ENCODE measurements around the gene POU2F1.

POU2F1 gene

GRCh38 chr1:167247754-167248153, 27.1 kb downstream of the POU2F1 start:
- Histone ChIP-seq H3K36me3 (ENCODE audit: control insufficient read depth, insufficient read depth, low read length) (no peaks in the 10 kb centered on the region), H3K27me3 (replicated peaks; ENCODE audit: control insufficient read depth, insufficient read depth, low read length) (no peaks in the 10 kb centered on the region), H3K4me3 (replicated peaks; ENCODE audit: low read depth, low read length) (no peak overlapping the region; the same call in 1 of the 2 replicates)
- DNase-seq (ENCODE audit: extremely low read depth, insufficient read length), result no peak
- no peak for TF ChIP-seq CTCF (IDR thresholded peaks at IDR 0.05; ENCODE audit: insufficient read depth, low read length, poor library complexity, severe bottlenecking)

- no peak for DNase-seq (ENCODE audit: extremely low read depth, insufficient read length)
- Histone ChIP-seq H3K27me3 (replicated peaks; ENCODE audit: control insufficient read depth, insufficient read depth, low read length) (no peaks in the 10 kb centered on the region), H3K36me3 (ENCODE audit: control insufficient read depth, insufficient read depth, low read length) (no peaks in the 10 kb centered on the region), H3K4me3 (replicated peaks; ENCODE audit: low read depth, low read length) (no peak overlapping the region)
- TF ChIP-seq CTCF (IDR thresholded peaks at IDR 0.05; ENCODE audit: insufficient read depth, low read length, poor library complexity, severe bottlenecking), result no peak
Measured at GRCh38 chr1:167248707-167249642, 28.3 kb downstream of the POU2F1 start.

GRCh38 chr1:167249702-167250101, 29.0 kb downstream of the POU2F1 start:
- no peaks in the 10 kb centered on the region for H3K36me3 ChIP-seq (ENCODE audit: control insufficient read depth, insufficient read depth, low read length)
- H3K27me3 ChIP-seq (replicated peaks; ENCODE audit: control insufficient read depth, insufficient read depth, low read length), result no peaks in the 10 kb centered on the region
- no peak for DNase-seq (ENCODE audit: extremely low read depth, insufficient read length)
- no peak overlapping the region for H3K4me3 ChIP-seq (replicated peaks; ENCODE audit: low read depth, low read length)
- TF ChIP-seq CTCF (IDR thresholded peaks at IDR 0.05; ENCODE audit: insufficient read depth, low read length, poor library complexity, severe bottlenecking), result no peak

- Histone ChIP-seq H3K36me3 (ENCODE audit: control insufficient read depth, insufficient read depth, low read length) (no peaks in the 10 kb centered on the region), H3K27me3 (replicated peaks; ENCODE audit: control insufficient read depth, insufficient read depth, low read length) (no peaks in the 10 kb centered on the region), H3K4me3 (replicated peaks; ENCODE audit: low read depth, low read length) (no peak overlapping the region)
- DNase-seq (ENCODE audit: extremely low read depth, insufficient read length), result no peak
- TF ChIP-seq CTCF (IDR thresholded peaks at IDR 0.05; ENCODE audit: insufficient read depth, low read length, poor library complexity, severe bottlenecking), result no peak
Measured at GRCh38 chr1:167250482-167250881, 29.8 kb downstream of the POU2F1 start.

- H3K27me3 ChIP-seq (replicated peaks; ENCODE audit: control insufficient read depth, insufficient read depth, low read length), result no peaks in the 10 kb centered on the region
- H3K4me3 ChIP-seq (replicated peaks; ENCODE audit: low read depth, low read length), result no peak overlapping the region
- H3K36me3 ChIP-seq (ENCODE audit: control insufficient read depth, insufficient read depth, low read length), result no peaks in the 10 kb centered on the region
- TF ChIP-seq CTCF (IDR thresholded peaks at IDR 0.05; ENCODE audit: insufficient read depth, low read length, poor library complexity, severe bottlenecking), result no peak
- no peak for DNase-seq (ENCODE audit: extremely low read depth, insufficient read length)
Measured at GRCh38 chr1:167251472-167251871, 30.8 kb downstream of the POU2F1 start.
